HG02571 (cell line): ENCODE results near the gene TDRD1.

ENCODE experiments used
- ATAC-seq: cut with Tn5 transposase; IDR thresholded peaks from one replicate; pipeline ENCODE4 v1.9.1; 2021; ENCODE audit warnings: mild to moderate bottlenecking, moderate library complexity; ENCODE audit not compliant: unreplicated experiment

Gene TDRD1

DNA sequence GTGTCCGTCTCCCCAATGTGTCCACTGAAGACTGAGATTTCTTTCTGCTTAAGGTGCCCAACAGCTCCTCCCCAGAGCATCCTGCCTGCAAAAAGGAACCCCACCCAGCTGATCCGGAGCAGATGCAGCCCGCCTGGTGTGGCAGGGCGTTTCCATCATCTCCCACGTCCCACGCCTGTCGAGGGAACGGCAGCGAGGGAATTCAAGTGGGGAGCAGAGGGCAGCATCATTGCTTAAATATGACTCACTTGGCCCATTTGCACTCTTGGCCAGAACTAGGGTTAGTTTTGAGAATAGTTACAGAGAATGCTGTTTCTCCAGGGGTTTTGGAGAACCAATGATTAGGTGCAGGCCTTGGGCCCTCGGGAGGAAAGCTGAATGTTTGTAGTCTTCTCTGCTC lies 80.7 kb downstream of the TDRD1 start:
- no peak for ATAC-seq

DNA sequence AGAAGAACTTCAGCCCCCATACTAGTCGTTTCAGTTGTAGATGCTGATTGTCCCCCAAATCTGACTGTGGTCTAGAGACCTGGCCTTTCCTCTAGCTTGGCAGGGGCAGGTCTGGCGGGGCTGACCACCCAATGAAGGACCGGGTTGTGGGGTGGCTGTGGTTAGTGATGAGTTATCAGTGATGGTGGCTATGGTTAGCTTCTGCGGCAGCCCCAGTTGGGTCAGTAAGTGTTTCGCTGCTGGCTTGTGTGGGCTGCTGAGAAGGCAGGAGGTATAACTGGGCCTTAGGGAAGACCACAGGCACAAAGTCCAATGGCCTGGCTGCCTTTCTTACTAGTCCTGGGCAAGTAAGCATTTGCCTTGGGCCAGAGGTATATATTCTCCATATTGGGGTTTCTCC lies 81.2 kb downstream of the TDRD1 start:
- ATAC-seq: no peak

DNA sequence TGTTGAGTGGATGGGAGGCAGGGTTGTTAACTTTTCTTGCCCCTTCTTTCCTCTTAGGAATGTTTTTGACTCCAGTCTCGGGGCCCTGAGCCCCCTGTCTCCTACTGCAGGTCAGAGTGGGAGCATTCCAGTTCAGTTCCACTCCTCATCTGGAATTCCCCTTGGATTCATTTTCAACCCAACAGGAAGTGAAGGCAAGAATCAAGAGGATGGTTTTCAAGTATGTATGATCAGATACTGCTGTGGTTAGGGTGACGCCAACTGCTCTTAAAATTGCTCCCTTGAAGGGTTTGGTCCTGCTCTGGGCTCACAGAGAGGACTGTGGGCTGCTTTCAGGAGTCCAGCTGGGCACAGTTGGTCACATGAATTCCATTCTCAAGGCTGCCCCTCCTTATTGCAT lies 81.9 kb downstream of the TDRD1 start:
- no peak for ATAC-seq

DNA sequence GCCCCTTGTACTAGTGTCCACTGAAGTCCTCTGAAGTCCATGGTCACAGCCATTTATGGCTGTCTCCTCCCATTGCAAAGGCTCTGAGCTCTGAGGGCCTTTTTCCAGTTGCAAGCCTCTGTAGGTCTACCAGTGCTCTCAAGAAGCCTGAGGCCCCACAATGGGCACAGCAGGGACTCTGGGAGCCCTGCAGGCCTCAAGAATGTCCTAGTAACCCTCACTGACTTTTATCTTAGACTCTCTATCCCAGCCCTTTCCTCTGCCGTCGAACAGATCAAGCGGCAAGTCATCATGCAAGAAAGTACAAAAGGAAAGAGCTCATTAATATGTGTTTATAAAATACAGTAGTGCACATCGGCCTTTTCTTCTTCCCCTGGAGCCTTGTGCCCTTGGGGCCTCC lies 83.3 kb downstream of the TDRD1 start:
- ATAC-seq: no peak

DNA sequence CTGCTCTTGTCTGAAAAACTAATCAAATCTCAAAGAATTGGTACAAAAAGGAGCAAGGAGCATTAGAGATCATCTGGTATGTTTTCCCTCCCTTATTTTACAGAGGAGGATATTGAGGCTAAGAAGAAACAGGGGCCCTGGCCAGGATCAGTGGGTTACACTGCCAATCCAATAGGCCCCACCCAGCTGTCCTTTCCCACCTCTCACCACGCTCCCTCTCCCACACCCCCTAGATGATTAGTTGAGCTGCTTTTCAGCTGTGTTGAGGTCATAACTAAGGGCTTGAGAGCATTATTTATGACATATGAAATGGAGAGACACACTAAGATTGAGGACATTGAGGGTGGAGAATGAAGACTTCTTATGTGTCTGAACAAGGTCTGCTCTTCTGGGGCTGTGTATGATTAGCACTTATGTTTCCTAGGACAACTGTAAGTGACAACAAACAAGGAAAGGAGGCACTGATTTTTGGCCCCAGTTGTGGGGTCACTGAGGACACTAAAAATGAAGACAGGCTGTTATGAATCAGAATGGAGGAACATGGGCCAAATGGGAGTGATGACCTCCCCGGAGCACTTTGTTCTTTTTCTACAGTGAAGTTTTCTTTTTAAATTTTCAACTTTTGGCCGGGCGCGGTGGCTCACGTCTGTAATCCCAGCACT lies 86.4 kb downstream of the TDRD1 start:
- no peak for ATAC-seq

DNA sequence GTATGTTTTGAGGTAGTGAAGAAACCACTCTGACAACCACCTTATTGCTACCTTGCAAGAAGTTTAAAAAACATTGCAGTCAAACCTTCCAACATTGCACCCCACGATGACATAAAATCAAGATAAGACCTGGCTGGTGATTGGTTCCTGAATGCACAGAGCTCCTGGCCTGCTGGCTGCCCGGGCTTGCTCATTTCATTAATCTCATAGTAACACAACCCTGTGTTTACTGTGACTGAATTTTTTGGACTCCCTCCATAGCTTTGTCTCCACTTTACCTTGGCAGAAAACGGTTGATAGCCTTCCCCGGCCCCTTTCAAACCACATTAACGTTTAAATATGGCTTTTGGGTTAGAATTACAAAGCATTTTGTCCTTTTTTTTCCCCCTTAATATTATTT lies 87.4 kb downstream of the TDRD1 start:
- ATAC-seq: no peak

DNA sequence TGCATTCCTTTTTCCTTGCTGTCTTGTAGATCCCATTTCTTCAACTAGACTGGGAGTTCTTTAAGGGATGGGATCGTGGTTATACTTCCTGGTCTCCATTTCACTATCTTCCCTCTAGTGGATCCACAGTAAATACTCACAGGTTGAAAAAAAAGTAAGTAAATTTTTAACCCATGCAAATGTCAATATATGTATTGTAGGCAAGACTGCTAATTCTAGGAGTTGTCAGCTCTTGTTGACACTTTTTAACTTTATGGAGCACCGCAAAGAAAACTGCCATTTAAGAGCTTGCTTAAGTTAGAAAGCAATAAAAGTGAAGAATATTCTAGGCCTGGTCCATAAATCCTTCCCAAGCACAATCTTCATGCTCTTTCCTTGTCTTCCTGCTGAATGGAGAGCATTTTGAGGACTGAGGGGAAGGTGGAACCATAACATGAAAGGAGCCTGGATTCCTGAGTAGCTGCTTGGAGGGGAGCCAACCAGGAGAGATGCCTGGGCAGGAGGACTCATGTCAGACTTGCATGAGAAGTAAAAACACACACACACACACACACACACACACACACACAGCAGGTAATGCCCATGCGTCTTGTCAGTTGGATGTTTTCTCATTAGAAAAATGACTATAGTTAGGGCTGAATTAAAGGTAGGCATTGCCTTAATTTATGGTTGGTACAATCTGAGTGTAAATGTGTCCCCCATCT lies 92.1 kb downstream of the TDRD1 start:
- no peak for ATAC-seq

DNA sequence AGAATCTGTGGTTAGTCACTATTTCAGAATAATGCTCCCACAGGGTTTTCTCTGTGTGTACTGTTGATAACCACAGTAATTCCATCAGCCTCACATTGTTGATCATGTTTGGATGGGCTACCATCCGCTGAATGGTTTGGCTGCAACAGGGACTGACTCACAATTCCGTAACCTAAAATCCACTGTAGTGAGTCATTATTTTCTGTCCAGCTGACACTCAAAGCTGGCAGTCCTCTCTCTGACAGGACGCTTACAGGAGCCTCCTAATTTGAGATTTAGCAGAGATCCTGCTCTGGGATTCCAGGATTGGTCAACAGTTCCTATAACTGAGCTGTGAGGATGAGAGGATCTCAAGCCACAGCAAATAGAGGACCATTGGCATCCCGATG lies 92.6 kb downstream of the TDRD1 start:
- ATAC-seq: no peak

DNA sequence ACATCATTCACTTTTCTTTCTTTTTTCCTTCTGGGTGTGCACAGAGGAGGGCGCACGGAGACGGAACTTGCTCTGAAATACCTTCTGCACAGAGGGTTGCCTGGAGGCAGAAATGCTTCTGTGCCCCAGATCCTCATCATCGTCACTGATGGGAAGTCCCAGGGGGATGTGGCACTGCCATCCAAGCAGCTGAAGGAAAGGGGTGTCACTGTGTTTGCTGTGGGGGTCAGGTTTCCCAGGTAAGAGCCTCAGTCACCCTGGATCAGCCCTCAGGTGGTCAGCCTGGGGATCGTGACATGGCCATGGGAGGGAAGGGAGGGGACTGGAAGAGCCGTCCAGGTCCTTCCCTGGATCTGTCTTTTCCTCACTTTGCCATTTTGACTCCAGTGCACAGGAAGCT lies 93.5 kb downstream of the TDRD1 start:
- ATAC-seq: no peak

DNA sequence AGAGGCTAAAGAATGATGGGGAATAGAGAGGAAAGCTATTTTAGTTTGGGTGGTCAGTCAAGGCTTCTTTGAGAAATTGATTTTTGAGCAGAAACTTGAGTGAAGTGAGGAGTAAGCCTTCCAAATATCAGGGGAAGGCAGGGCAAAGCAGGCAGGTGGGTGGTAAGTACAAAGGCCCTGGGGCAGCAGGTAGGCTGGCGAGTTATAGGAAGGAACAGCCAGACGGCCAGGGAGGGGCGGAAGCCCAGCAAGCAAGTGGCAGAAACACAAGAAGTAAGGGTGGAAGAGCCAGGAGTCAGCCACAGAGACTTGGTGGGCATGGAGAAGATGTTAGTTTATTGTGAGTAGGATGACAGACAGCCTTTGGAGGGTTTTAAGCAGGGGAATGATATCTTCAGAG lies 94.8 kb downstream of the TDRD1 start:
- no peak for ATAC-seq

DNA sequence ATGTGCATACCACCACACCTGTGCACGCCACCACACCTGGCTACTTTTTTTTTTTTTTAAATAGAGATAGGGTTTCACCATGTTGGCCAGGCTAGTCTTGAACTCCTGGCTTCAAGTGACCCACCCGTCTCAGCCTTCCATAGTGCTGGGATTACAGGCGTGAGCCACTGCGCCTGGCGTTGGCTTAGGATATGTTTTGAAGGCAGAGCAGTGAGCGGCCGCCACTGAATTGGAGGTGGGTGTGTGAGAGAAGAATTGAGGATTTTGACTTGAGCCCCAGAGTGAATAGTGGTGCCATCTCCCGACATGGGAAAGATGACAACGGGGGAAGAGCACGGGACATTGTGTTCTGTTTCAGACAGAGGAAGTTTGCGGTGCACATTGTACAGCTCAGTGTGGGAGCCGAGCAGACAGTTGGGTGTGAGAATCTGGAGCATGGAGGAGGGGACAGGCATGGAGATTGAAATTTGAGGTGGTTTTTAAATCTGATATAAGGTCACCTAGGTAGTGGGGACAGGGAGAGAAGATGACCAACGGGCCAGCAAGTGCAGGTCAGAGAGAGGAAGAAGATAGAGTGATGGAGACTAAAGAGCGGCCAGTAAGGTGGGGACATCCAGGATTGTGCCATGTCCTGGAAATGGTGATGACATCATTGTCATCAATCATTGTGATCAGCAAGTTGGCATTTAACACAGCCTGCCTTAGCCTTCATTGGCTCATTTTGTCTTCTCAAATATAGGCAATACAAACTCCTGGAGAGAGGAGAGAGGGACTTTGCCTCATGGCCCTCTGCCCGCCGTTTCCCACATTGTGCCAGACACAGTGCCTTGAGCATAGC lies 95.7 kb downstream of the TDRD1 start:
- ATAC-seq: no peak

DNA sequence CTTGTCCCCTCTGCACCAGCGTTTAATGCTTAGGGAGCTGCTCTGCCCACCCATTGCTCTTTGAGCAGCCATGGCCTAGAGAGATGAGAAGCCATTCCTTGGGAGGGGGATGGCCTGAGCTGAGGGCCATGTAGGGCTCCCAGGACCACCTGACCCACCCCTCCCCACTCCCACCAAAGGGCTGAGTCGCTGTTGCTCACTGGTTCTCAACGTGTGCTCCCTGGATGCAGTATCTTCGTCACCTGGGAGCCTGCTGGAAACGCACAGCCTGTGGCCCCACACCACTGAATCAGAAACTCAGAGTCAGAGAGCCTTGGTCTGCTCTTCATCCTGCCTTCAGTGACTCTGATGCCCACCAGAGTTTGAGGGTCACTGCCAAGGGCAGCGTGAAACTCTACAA lies 96.9 kb downstream of the TDRD1 start:
- no peak for ATAC-seq

DNA sequence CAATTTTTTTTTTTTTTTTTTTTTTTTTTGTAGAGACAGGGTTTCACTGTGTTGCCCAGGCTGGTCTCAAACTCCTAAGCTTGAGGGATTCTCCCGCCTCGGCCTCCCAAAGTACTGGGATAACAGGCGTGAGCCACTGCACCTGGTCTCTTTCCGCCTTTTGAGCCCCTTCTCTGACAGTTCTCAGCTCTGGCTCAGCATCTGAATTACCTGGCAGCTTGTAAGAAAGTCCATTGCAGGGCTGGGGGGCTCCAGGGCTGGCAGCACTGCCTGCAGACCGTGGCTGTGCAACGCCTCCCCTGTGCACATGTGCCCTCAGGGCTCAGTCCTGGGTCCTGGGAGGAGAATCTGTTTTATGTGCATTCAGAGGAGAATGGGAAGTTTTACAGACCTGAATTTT lies 97.5 kb downstream of the TDRD1 start:
- no peak for ATAC-seq

DNA sequence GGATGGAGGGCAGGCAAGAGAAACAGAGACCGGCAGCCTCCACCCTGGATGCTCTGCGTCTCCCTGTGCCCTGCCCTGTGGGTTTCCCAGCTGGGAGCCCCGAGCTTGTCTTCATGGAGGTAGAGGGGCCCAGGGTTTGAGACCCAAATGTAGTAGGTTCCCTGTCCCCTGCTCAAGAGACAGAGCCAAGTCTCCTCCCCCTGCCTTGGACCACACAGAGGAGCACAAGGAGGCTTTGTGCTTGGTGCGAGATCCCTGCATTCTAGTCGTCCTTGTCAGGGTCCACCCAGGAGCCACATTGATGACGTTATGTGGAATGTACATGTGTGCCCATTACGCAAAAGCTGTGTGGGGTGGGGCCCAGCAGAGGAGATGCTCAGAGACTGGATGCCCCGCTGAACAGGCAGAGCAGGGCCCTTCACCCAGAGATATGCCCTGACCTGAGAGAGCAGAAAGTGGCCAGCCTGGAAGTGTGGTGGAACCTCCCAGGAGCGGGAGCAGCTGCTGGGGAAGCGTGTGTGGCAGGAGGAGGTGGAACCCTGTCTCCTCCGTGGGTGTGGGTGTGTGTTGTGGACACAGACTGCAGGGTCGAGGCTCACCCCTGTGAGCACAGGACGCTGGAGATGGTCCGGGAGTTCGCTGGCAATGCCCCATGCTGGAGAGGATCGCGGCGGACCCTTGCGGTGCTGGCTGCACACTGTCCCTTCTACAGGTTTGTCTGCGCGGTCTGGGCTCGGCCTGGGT lies 99.2 kb downstream of the TDRD1 start:
- no peak for ATAC-seq

DNA sequence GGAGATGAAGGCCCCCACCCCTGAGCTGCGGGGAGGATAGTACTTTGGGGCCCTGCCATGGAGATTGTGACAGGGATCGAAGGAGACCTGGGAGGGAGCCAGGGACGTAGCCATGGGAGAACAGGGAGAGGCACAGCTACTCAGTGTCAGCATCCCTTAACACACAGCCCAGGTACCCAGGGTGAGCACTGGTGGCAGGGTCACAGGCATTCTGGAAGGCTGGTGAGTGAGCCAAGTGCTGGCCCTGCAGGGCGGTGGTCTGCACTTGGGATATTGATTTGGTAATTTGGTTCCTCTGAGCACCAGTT lies 99.7 kb downstream of the TDRD1 start:
- ATAC-seq: no peak

DNA sequence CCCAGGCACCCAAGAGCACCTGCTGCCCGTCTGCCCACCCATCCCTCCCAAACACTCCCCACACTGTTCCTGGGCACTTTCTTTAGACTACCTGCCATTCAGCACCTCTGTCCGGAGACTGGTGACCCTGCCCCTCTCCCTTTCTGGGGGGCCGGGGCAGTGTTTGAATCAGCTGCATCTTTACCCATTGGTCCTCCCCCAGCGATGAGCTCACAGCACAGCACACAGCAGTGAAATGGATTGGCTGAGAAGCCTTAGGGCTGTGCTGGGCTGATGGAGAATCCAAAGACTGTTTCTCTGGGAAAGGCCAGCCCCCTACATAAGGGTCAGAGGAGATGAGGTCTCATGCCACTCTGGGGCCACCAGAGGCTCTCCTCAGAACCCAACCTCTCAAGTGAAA lies 100.1 kb downstream of the TDRD1 start:
- ATAC-seq: no peak

DNA sequence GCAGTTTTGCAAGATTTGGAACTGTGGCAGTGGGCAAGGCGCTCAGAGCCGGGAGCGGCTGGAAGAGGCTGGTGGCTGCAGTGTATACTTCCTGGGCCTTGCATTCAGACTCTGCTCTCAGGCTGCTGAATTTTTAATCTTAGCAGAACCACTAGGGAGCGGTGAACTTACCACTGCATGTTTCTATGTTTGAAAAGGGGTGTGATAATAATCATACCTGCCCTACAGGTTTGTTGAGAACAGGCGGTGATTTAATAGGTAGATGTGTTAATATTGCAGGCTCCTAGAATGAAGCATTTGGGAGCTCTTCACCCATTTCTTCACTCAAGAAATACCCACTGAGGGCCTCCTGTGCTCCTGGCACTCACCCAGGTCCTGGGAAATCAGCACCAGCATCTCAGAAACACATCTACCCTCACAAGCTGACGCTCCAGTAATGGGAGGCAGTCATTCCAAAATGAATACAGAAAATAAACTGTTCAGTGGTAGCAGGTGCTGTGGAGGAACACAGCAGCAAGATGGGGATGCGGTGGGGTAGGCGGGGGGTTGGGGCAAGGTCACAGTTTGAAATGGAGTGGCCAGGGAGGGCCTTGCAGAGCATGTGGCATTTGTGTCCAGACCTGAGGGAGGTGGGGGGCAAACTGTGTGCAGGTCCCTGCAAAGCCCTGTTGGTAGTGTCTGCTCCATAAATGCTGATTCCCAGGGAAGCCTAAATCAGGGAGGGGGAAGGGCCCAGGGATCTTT lies 100.9 kb downstream of the TDRD1 start:
- no peak for ATAC-seq

DNA sequence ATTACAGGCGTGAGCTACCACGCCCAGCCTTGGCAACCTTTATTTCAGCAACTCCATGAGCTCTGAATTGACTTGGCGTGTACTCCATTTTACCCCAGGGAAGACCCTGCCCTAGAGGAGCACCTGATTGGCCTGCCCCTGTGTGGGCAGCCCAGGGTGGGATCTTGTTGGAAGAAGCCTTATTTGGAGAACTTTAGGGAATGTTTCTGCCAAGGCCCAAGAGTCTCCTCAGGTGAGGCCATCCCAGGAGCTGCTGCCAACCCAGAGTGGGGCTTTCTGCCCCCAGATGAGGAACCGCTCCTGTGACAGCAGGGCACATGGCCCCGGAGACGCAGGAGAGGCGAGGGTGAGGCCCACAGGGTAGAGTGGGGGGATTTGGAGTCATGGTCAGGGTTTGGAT lies 101.9 kb downstream of the TDRD1 start:
- no peak for ATAC-seq

DNA sequence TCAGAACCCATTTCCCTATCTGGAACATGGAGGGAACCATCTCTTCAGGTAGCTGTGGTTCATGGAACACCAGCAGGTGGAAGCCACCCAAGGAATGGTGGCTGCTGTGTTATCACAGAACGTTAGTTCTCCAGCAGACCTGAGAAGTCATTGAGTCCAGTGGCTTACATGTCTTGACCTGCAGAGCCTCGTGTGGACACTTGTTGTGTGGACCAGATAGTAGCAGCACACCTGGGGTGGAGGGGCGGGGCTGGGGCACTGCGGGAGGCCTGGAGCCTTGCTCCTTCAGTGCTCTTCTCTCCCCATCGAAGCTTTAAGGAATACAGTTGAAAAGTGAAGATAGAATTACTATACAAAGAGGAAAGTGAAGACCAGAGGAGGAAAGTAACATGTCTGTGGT lies 102.3 kb downstream of the TDRD1 start:
- no peak for ATAC-seq
